ENCODE results near the gene THY1. TPM values are rescaled to one million over a fixed set of nuclear protein-coding genes. Genes with fewer than 3 reads are reported as not detected.

The THY1 gene
- total RNA-seq, 2 donors from 2014 or later, result 1.3 to 4.0 TPM

- peaks cover 49% of the 10 kb centered on the region for H3K27me3 Mint-ChIP-seq (ENCODE audit: low read depth)
- no peak overlapping the region for H3K27ac Mint-ChIP-seq
Measured at GRCh38 chr11:119420631-119421030, 2.3 kb downstream of the THY1 start.

GRCh38 chr11:119419834-119420492, 3.0 kb downstream of the THY1 start:
- H3K27ac Mint-ChIP-seq, result no peak overlapping the region
- ATAC-seq (replicated peaks in 1 of 2) (no peak), DNase-seq (no peak)
- peaks cover 20% of the 10 kb centered on the region for H3K4me1 Mint-ChIP-seq (ENCODE audit: low read depth)
- H3K36me3 Mint-ChIP-seq (ENCODE audit: insufficient read depth in 2 of 2), result no peaks in the 10 kb centered on the region
- peaks cover 47% of the 10 kb centered on the region for H3K27me3 Mint-ChIP-seq (ENCODE audit: low read depth)
- H3K9me3 Mint-ChIP-seq, result no peaks in the 10 kb centered on the region
- no peak overlapping the region for H3K4me3 Mint-ChIP-seq

More at GRCh38 chr11:119420631-119421030, 2.3 kb downstream of the THY1 start:
- ATAC-seq (replicated peaks in 1 of 2), result no peak
- no peak overlapping the region for H3K4me3 Mint-ChIP-seq
- H3K9me3 Mint-ChIP-seq, result no peaks in the 10 kb centered on the region
- no peak for DNase-seq
- peaks cover 20% of the 10 kb centered on the region for H3K4me1 Mint-ChIP-seq (ENCODE audit: low read depth)
- H3K36me3 Mint-ChIP-seq (ENCODE audit: insufficient read depth in 2 of 2), result no peaks in the 10 kb centered on the region

GRCh38 chr11:119419246-119419645, 3.7 kb downstream of the THY1 start:
- H3K4me3 Mint-ChIP-seq, result no peak overlapping the region
- DNase-seq (no peak), ATAC-seq (replicated peaks in 1 of 2) (no peak)
- no peaks in the 10 kb centered on the region for H3K9me3 Mint-ChIP-seq
- peaks cover 20% of the 10 kb centered on the region for H3K4me1 Mint-ChIP-seq (ENCODE audit: low read depth)
- peaks cover 40% of the 10 kb centered on the region for H3K27me3 Mint-ChIP-seq (ENCODE audit: low read depth)
- H3K27ac Mint-ChIP-seq, result no peak overlapping the region
- H3K36me3 Mint-ChIP-seq (ENCODE audit: insufficient read depth in 2 of 2), result no peaks in the 10 kb centered on the region

- H3K27me3 Mint-ChIP-seq (ENCODE audit: low read depth), result peaks cover 35% of the 10 kb centered on the region
- no peak overlapping the region for H3K4me3 Mint-ChIP-seq
- no peak overlapping the region for H3K27ac Mint-ChIP-seq
- H3K36me3 Mint-ChIP-seq (ENCODE audit: insufficient read depth in 2 of 2), result no peaks in the 10 kb centered on the region
- peaks cover 18% of the 10 kb centered on the region for H3K4me1 Mint-ChIP-seq (ENCODE audit: low read depth)
- DNase-seq (no peak), ATAC-seq (replicated peaks in 1 of 2) (no peak)
- H3K9me3 Mint-ChIP-seq, result no peaks in the 10 kb centered on the region
Measured at GRCh38 chr11:119418759-119419158, 4.2 kb downstream of the THY1 start.

GRCh38 chr11:119417726-119418540, 5.0 kb downstream of the THY1 start:
- no peak for ATAC-seq (replicated peaks in 1 of 2)
- no peaks in the 10 kb centered on the region for H3K9me3 Mint-ChIP-seq
- H3K36me3 Mint-ChIP-seq (ENCODE audit: insufficient read depth in 2 of 2), result no peaks in the 10 kb centered on the region
- peaks cover 31% of the 10 kb centered on the region for H3K27me3 Mint-ChIP-seq (ENCODE audit: low read depth)
- DNase-seq, result no peak
- no peak overlapping the region for H3K4me3 Mint-ChIP-seq
- H3K4me1 Mint-ChIP-seq (ENCODE audit: low read depth), result peaks cover 15% of the 10 kb centered on the region
- no peak overlapping the region for H3K27ac Mint-ChIP-seq

GRCh38 chr11:119416606-119417580, 6.1 kb downstream of the THY1 start:
- Mint-ChIP-seq H3K27ac (no peak overlapping the region), H3K27me3 (ENCODE audit: low read depth) (peaks cover 21% of the 10 kb centered on the region), H3K9me3 (peaks cover 0 to 2% of the 10 kb centered on the region in 2 donors), H3K36me3 (ENCODE audit: insufficient read depth in 2 of 2) (no peaks in the 10 kb centered on the region), H3K4me1 (ENCODE audit: low read depth) (peaks cover 5% of the 10 kb centered on the region), H3K4me3 (no peak overlapping the region)
- DNase-seq (no peak), ATAC-seq (replicated peaks in 1 of 2) (no peak)

- DNase-seq (no peak), ATAC-seq (replicated peaks in 1 of 2) (no peak)
- no peak overlapping the region for H3K4me3 Mint-ChIP-seq
- H3K27ac Mint-ChIP-seq, result no peak overlapping the region
- peaks cover 14% of the 10 kb centered on the region for H3K27me3 Mint-ChIP-seq (ENCODE audit: low read depth)
- H3K9me3 Mint-ChIP-seq, result peaks cover 0 to 2% of the 10 kb centered on the region in 2 donors
- no peaks in the 10 kb centered on the region for H3K4me1 Mint-ChIP-seq (ENCODE audit: low read depth)
- H3K36me3 Mint-ChIP-seq (ENCODE audit: insufficient read depth in 2 of 2), result no peaks in the 10 kb centered on the region
Measured at GRCh38 chr11:119415966-119416365, 7.0 kb downstream of the THY1 start.

- no peak overlapping the region for H3K4me3 Mint-ChIP-seq
- no peak for ATAC-seq (replicated peaks in 1 of 2)
- H3K4me1 Mint-ChIP-seq (ENCODE audit: low read depth), result no peaks in the 10 kb centered on the region
- peaks cover 14% of the 10 kb centered on the region for H3K27me3 Mint-ChIP-seq (ENCODE audit: low read depth)
- no peaks in the 10 kb centered on the region for H3K36me3 Mint-ChIP-seq (ENCODE audit: insufficient read depth in 2 of 2)
- DNase-seq, result no peak
- H3K27ac Mint-ChIP-seq, result no peak overlapping the region
- peaks cover 0 to 2% of the 10 kb centered on the region in 2 donors for H3K9me3 Mint-ChIP-seq
Measured at GRCh38 chr11:119415517-119415916, 7.5 kb downstream of the THY1 start.

- Mint-ChIP-seq H3K27me3 (ENCODE audit: low read depth) (peaks cover 6% of the 10 kb centered on the region), H3K27ac (no peak overlapping the region), H3K9me3 (peaks cover 0 to 2% of the 10 kb centered on the region in 2 donors), H3K36me3 (ENCODE audit: insufficient read depth in 2 of 2) (no peaks in the 10 kb centered on the region), H3K4me1 (ENCODE audit: low read depth) (no peaks in the 10 kb centered on the region), H3K4me3 (no peak overlapping the region)
- DNase-seq (no peak), ATAC-seq (replicated peaks in 1 of 2) (no peak)
Measured at GRCh38 chr11:119414734-119415133, 8.2 kb downstream of the THY1 start.

- Mint-ChIP-seq H3K27me3 (ENCODE audit: low read depth) (peaks cover 5% of the 10 kb centered on the region), H3K4me1 (ENCODE audit: low read depth) (no peaks in the 10 kb centered on the region), H3K36me3 (ENCODE audit: insufficient read depth in 2 of 2) (no peaks in the 10 kb centered on the region), H3K4me3 (no peak overlapping the region), H3K9me3 (peaks cover 0 to 2% of the 10 kb centered on the region in 2 donors), H3K27ac (no peak overlapping the region)
- DNase-seq (no peak), ATAC-seq (replicated peaks in 1 of 2) (no peak)
Measured at GRCh38 chr11:119414321-119414720, 8.7 kb downstream of the THY1 start.

GRCh38 chr11:119412072-119412471, 10.9 kb downstream of the THY1 start:
- Mint-ChIP-seq H3K36me3 (ENCODE audit: insufficient read depth in 2 of 2) (no peaks in the 10 kb centered on the region), H3K27ac (no peak overlapping the region), H3K27me3 (ENCODE audit: low read depth) (no peaks in the 10 kb centered on the region), H3K4me1 (ENCODE audit: low read depth) (no peaks in the 10 kb centered on the region), H3K4me3 (no peak overlapping the region), H3K9me3 (peaks cover 0 to 2% of the 10 kb centered on the region in 2 donors)
- DNase-seq (no peak), ATAC-seq (replicated peaks in 1 of 2) (no peak)

GRCh38 chr11:119410501-119410900, 12.5 kb downstream of the THY1 start:
- Mint-ChIP-seq H3K36me3 (ENCODE audit: insufficient read depth in 2 of 2) (no peaks in the 10 kb centered on the region), H3K27me3 (ENCODE audit: low read depth) (no peaks in the 10 kb centered on the region), H3K9me3 (peaks cover 0 to 2% of the 10 kb centered on the region in 2 donors)

GRCh38 chr11:119409731-119410130, 13.2 kb downstream of the THY1 start:
- Mint-ChIP-seq H3K27ac (no peak overlapping the region), H3K9me3 (peaks cover 0 to 2% of the 10 kb centered on the region in 2 donors), H3K27me3 (ENCODE audit: low read depth) (no peaks in the 10 kb centered on the region), H3K4me3 (no peak overlapping the region), H3K36me3 (ENCODE audit: insufficient read depth in 2 of 2) (no peaks in the 10 kb centered on the region), H3K4me1 (ENCODE audit: low read depth) (no peaks in the 10 kb centered on the region)
- no peak for ATAC-seq (replicated peaks in 1 of 2)
- no peak for DNase-seq

More at GRCh38 chr11:119410501-119410900, 12.5 kb downstream of the THY1 start:
- ATAC-seq (replicated peaks in 1 of 2) (no peak), DNase-seq (no peak)
- no peak overlapping the region for H3K4me3 Mint-ChIP-seq
- H3K27ac Mint-ChIP-seq, result no peak overlapping the region
- H3K4me1 Mint-ChIP-seq (ENCODE audit: low read depth), result no peaks in the 10 kb centered on the region
